Prostate gland (tissue), 2 donors: ENCODE results near the gene WWOX. TPM values are rescaled to one million over a fixed set of nuclear protein-coding genes. Genes with fewer than 3 reads are reported as not detected.

Experiments used
- DNase-seq: peaks from one replicate; pipeline ENCODE4 v3.0.0-alpha.2; 2019; ENCODE audit warnings: low spot score
- H3K27ac ChIP-seq, 2 donors: fragments of 200-600 bp; sonication (generic); 2 replicates each; pipeline ENCODE4 v1.5.1; 2017 to 2019
- H3K27me3 ChIP-seq: fragments of 200-600 bp; sonication (generic); replicated peaks from 2 replicates; pipeline ENCODE4 v1.5.1; 2019; ENCODE audit not compliant: insufficient read depth
- H3K36me3 ChIP-seq, 2 donors: fragments of 200-600 bp; sonication (generic); 1 replicate in 1 of 2; 2 replicates in 1 of 2; pipeline versions ENCODE4 v1.5.1 to v1.8.1; 2017 to 2019
- H3K4me1 ChIP-seq: fragments of 200-600 bp; sonication (generic); replicated peaks from 2 replicates; pipeline ENCODE4 v1.5.1; 2019
- H3K4me3 ChIP-seq, 2 donors: fragments of 200-600 bp; sonication (generic); 2 replicates each; pipeline ENCODE4 v1.5.1; 2017 to 2019
- H3K9me3 ChIP-seq: fragments of 200-600 bp; sonication (generic); 2 replicates; pipeline ENCODE4 v1.5.1; 2017
- POLR2A ChIP-seq: fragments of 450-650 bp; IDR thresholded peaks from one replicate; pipeline ENCODE4 v1.6.1; 2016; ENCODE audit warnings: antibody characterized with exemption, mild to moderate bottlenecking
- POLR2AphosphoS5 ChIP-seq: sonication (generic); formaldehyde crosslinking; IDR thresholded peaks from one replicate; pipeline ENCODE4 v1.6.1; 2017; ENCODE audit warnings: antibody characterized with exemption
- WGBS: methylation state at CpG from one replicate; pipeline ENCODE4 v1.1.5; 2018; 5-methylcytosine and 5-hydroxymethylcytosine counted together
- intact Hi-C: fragments of 100-400 bp; cut with DNase I; formaldehyde crosslinking; loops from one replicate; pipeline ENCODE4 v1.14.2; 2022
- total RNA-seq, 2 donors: library from RNA; depleted of rRNA; stranded (reverse); fragments of >200 nt; gene quantifications; one replicate each; pipeline ENCODE4 v1.1.0, GENCODE V29; 2016
- TF ChIP-seq, protein P1 (sequence below), 4 experiments: fragments of 200-600 bp in 2 of 4; fragments of 450-650 bp in 2 of 4; sonication (generic) in 2 of 4; IDR thresholded peaks; 1 replicate in 3 of 4; 2 replicates in 1 of 4; pipeline ENCODE4 v1.5.1; 2016 to 2019; ENCODE audit warnings: antibody characterized with exemption in 4 of 4, mild to moderate bottlenecking in 2 of 4, moderate library complexity in 2 of 4

WWOX gene
- total RNA-seq, 2 donors from 2014 or later = 93.2 to 99.4 TPM

DNA sequence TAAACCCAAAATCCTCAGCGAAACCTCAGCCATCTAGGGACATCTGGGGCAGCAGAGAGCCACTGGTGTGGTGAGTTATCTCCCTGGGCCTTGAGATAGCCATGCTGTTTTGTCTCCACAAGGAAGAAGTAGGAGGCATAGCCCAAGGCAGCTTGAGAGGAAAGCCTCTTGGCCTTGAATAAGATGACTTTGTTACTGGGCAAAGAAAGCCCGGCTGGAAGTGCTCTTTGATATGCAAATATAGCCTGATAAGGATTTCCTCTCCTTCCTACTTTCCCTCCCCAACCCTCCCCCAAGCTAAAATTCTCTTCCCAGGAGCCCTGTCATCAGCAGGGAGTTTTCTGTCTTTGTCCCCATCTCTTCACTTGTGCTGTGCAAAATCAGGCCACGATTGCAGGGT is 806.7 kb downstream of the WWOX start:
- Histone ChIP-seq H3K27me3 (no peaks in the 10 kb centered on the region), H3K27ac (no peak overlapping the region), H3K9me3 (no peaks in the 10 kb centered on the region), H3K36me3 (no peaks in the 10 kb centered on the region), H3K4me1 (no peaks in the 10 kb centered on the region), H3K4me3 (no peak overlapping the region)
- TF ChIP-seq POLR2A = no peak
- TF ChIP-seq, protein P1, sequence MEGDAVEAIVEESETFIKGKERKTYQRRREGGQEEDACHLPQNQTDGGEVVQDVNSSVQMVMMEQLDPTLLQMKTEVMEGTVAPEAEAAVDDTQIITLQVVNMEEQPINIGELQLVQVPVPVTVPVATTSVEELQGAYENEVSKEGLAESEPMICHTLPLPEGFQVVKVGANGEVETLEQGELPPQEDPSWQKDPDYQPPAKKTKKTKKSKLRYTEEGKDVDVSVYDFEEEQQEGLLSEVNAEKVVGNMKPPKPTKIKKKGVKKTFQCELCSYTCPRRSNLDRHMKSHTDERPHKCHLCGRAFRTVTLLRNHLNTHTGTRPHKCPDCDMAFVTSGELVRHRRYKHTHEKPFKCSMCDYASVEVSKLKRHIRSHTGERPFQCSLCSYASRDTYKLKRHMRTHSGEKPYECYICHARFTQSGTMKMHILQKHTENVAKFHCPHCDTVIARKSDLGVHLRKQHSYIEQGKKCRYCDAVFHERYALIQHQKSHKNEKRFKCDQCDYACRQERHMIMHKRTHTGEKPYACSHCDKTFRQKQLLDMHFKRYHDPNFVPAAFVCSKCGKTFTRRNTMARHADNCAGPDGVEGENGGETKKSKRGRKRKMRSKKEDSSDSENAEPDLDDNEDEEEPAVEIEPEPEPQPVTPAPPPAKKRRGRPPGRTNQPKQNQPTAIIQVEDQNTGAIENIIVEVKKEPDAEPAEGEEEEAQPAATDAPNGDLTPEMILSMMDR (IDR thresholded peaks at IDR 0.05) = no peak
- TF ChIP-seq POLR2AphosphoS5 = no peak
- no peak for DNase-seq
- intact Hi-C loops = no loop called here
- 82% methylated on average over 3 of the region's 3 CpGs for WGBS

DNA sequence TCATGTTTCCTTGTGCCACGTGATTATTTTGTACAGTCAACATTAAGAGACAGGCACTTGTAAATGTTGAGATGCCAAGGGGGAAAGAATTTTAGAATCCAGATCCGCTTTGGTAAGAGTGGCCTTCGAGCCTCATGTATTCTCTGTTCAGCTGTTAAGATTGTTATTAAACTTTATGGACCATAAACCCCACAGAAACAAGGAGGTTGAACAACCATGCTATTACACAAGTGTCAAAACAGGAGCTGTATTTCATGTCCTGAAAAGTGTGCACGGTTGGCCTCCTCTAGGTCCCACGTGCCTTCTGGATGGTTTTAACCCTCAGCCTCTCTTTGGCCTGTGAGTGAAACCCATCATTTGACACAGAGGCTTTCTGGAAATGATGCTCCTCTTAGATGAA is 809.8 kb downstream of the WWOX start:
- Histone ChIP-seq H3K36me3 (no peaks in the 10 kb centered on the region), H3K4me1 (no peaks in the 10 kb centered on the region), H3K27me3 (no peaks in the 10 kb centered on the region), H3K9me3 (no peaks in the 10 kb centered on the region), H3K27ac (no peak overlapping the region), H3K4me3 (no peak overlapping the region)
- DNase-seq = no peak
- intact Hi-C loops = no loop called here
- WGBS = 56% methylated on average over 5 of the region's 5 CpGs
- TF ChIP-seq, protein P1 (IDR thresholded peaks at IDR 0.05) = no peak
- TF ChIP-seq POLR2A = no peak
- TF ChIP-seq POLR2AphosphoS5 = no peak

- H3K36me3 ChIP-seq = no peaks in the 10 kb centered on the region
- H3K4me1 ChIP-seq = no peaks in the 10 kb centered on the region
- H3K27me3 ChIP-seq = no peaks in the 10 kb centered on the region
- no peak overlapping the region for H3K4me3 ChIP-seq
- DNase-seq = no peak
- intact Hi-C loops = no loop called here
- H3K9me3 ChIP-seq = no peaks in the 10 kb centered on the region
- H3K27ac ChIP-seq = no peak overlapping the region
- TF ChIP-seq POLR2A (no peak), POLR2AphosphoS5 (peak; percentile 19)
- TF ChIP-seq, protein P1 (IDR thresholded peaks at IDR 0.05) = no peak
- WGBS = 31% methylated on average over 9 of the region's 9 CpGs
Observed at GRCh38 chr16:78915811-78916345, 816.4 kb downstream of the WWOX start.

DNA sequence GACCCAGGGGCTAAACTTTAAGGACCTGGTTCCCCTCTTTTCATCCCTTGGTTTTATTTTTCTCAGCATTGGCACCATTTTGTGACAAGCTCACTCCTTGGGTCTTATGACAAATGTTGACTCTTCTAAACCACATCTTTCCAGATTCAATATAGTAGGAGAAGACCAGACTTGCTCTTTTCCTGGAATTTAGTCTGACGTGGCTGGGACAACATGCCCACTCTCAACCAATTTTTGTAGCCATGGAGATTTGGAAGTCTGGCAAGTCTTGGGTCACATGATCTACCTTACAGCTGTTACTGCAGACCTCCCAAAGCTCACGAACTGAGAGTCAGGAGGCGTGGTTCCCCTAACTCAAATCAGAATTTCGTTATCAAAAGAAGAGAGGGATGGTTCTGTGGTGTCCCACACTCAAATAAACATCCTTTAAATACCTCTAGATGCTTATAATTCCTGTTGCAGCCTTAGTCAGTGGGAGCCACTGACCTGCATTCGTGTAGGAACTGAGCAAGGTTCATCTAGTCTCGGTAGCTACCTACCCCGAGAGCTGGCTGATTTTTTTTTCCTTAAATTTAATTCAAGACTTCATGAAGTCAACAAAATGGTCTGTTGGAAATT is 817.6 kb downstream of the WWOX start:
- intact Hi-C loops = no loop called here
- Histone ChIP-seq H3K27me3 (no peaks in the 10 kb centered on the region), H3K27ac (no peak overlapping the region), H3K4me3 (no peak overlapping the region), H3K36me3 (no peaks in the 10 kb centered on the region), H3K9me3 (no peaks in the 10 kb centered on the region), H3K4me1 (no peaks in the 10 kb centered on the region)
- TF ChIP-seq POLR2A (no peak), POLR2AphosphoS5 (no peak)
- TF ChIP-seq, protein P1 (IDR thresholded peaks at IDR 0.05) = no peak
- DNase-seq = no peak
- 68% methylated on average over 7 of the region's 7 CpGs for WGBS

DNA sequence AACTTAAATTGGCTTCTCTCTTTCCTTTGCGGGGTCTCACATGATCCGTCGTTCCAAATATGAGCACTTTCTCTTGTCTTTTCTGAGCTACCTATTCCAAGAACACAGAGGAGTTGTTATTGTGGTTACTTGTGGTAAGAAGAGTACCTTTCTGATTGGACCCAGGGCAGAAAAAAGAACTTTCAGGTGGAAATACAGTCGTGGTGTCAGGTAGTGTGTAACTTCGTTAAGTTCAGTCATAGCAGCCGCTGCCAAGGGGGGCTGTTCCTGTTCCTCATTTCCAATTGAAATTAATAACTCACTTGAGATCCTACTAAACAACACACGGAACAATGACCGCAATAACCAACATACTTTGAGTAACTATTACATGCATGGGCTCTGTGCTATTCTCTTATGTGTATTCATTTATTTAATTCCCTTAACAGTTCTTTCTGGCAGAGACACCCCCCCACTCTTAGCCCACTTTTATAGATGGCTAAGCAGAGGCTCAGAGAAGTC is 819.4 kb downstream of the WWOX start:
- DNase-seq = no peak
- intact Hi-C loops = no loop called here
- no peaks in the 10 kb centered on the region for H3K9me3 ChIP-seq
- H3K36me3 ChIP-seq = no peaks in the 10 kb centered on the region
- 93% methylated on average over 8 of the region's 8 CpGs for WGBS
- H3K4me1 ChIP-seq = no peaks in the 10 kb centered on the region
- no peak for TF ChIP-seq POLR2AphosphoS5
- TF ChIP-seq POLR2A = no peak
- TF ChIP-seq, protein P1 (IDR thresholded peaks at IDR 0.05) = no peak
- H3K27ac ChIP-seq = no peak overlapping the region
- no peaks in the 10 kb centered on the region for H3K27me3 ChIP-seq
- no peak overlapping the region for H3K4me3 ChIP-seq
